Astrocyte (in vitro differentiated cells and primary cell): ENCODE measurements around the gene LMOD1. TPM values are rescaled to one million over a fixed set of nuclear protein-coding genes. Genes with fewer than 3 reads are reported as not detected.
A peak's percentile ranks its signal among the peaks of the same experiment; 100 is the strongest.

ENCODE experiments used
- DNase-seq: peaks from one replicate; pipeline ENCODE4 v3.0.0-alpha.2; 2010; ENCODE audit warnings: low read depth
- FAIRE-seq: peaks from 2 replicates; lab custom pipeline; 2011; peaks lifted over from hg19 to GRCh38; lab: Jason Lieb, UNC
- H2AFZ ChIP-seq: 2 replicates; pipeline ENCODE4 v1.6.0; 2012; ENCODE audit warnings: low read depth, low read length, inconsistent platforms
- H3K27ac ChIP-seq: 2 replicates; pipeline ENCODE4 v1.5.1; 2011; ENCODE audit warnings: low read depth, low read length, inconsistent platforms
- H3K27me3 ChIP-seq: 2 replicates; pipeline ENCODE4 v1.6.0; 2011; ENCODE audit warnings: low read length, inconsistent platforms; ENCODE audit not compliant: insufficient read depth
- H3K36me3 ChIP-seq: 2 replicates; pipeline ENCODE4 v1.5.1; 2011; ENCODE audit warnings: low read length, inconsistent platforms; ENCODE audit not compliant: insufficient read depth
- H3K4me1 ChIP-seq: 2 replicates; pipeline ENCODE4 v1.5.1; 2011; ENCODE audit warnings: low read length, inconsistent platforms; ENCODE audit not compliant: insufficient read depth
- H3K4me2 ChIP-seq: 2 replicates; pipeline ENCODE4 v1.6.0; 2012; ENCODE audit warnings: low read length, inconsistent platforms
- H3K4me3 ChIP-seq: 2 replicates; pipeline ENCODE4 v1.5.1; 2011; ENCODE audit warnings: low read depth, mild to moderate bottlenecking, low read length, inconsistent platforms; ENCODE audit not compliant: insufficient read depth
- H3K79me2 ChIP-seq: 2 replicates; pipeline ENCODE4 v1.6.0; 2012; ENCODE audit warnings: mild to moderate bottlenecking, low read length, inconsistent platforms; ENCODE audit not compliant: insufficient read depth
- H3K9ac ChIP-seq: 2 replicates; pipeline ENCODE4 v1.6.0; 2012; ENCODE audit warnings: mild to moderate bottlenecking, low read length, inconsistent platforms
- H3K9me3 ChIP-seq: 2 replicates; pipeline ENCODE4 v1.5.1; 2012; ENCODE audit warnings: low read depth, mild to moderate bottlenecking, low read length, inconsistent platforms; ENCODE audit not compliant: insufficient read depth
- H4K20me1 ChIP-seq: 2 replicates; pipeline ENCODE4 v1.6.0; 2012; ENCODE audit warnings: low read length, inconsistent platforms; ENCODE audit not compliant: insufficient read depth
- H3K27ac Mint-ChIP-seq: one replicate; pipeline ENCODE4 v1.8.0; 2021; ENCODE audit warnings: mild to moderate bottlenecking, mixed read lengths; ENCODE audit not compliant: unreplicated experiment
- H3K27me3 Mint-ChIP-seq: one replicate; pipeline ENCODE4 v1.8.0; 2021; ENCODE audit warnings: low read depth, mixed read lengths; ENCODE audit not compliant: unreplicated experiment
- H3K36me3 Mint-ChIP-seq: one replicate; pipeline ENCODE4 v1.8.0; 2021; ENCODE audit warnings: low read depth, mixed read lengths; ENCODE audit not compliant: unreplicated experiment
- H3K4me1 Mint-ChIP-seq: one replicate; pipeline ENCODE4 v1.8.0; 2021; ENCODE audit warnings: low read depth, mixed read lengths; ENCODE audit not compliant: unreplicated experiment
- H3K4me3 Mint-ChIP-seq: one replicate; pipeline ENCODE4 v1.8.0; 2021; ENCODE audit warnings: mild to moderate bottlenecking, moderate library complexity, mixed read lengths; ENCODE audit not compliant: unreplicated experiment
- H3K9me3 Mint-ChIP-seq: one replicate; pipeline ENCODE4 v1.8.0; 2021; ENCODE audit warnings: mild to moderate bottlenecking, mixed read lengths; ENCODE audit not compliant: unreplicated experiment
- EZH2 ChIP-seq: IDR thresholded peaks from 2 replicates; pipeline ENCODE4 v1.6.1; 2012; ENCODE audit warnings: mild to moderate bottlenecking, low read length, inconsistent platforms; ENCODE audit not compliant: insufficient read depth
- total RNA-seq: library from RNA; stranded (reverse); gene quantifications from 2 replicates; pipeline ENCODE4 v1.2.1, GENCODE V29; 2021
- TF ChIP-seq, protein P1 (sequence below): IDR thresholded peaks from 2 replicates; pipeline ENCODE4 v1.5.1; 2011; ENCODE audit warnings: low read depth, mild to moderate bottlenecking, inconsistent platforms, low read length, moderate library complexity; ENCODE audit not compliant: insufficient read depth

Gene LMOD1
- total RNA-seq, 1 donor from 2014 or later: 13.2 TPM

- peaks cover 7% of the 10 kb centered on the region for H3K36me3 ChIP-seq
- H3K79me2 ChIP-seq: peaks cover 42% of the 10 kb centered on the region
- peak overlapping the region; percentile 93 for H3K4me2 ChIP-seq
- no peak overlapping the region for H3K4me3 ChIP-seq
- H4K20me1 ChIP-seq: peaks cover 33% of the 10 kb centered on the region
- H3K27ac Mint-ChIP-seq: peak overlapping the region; percentile 53
- H3K9me3 ChIP-seq: no peaks in the 10 kb centered on the region
- H3K9me3 Mint-ChIP-seq: no peaks in the 10 kb centered on the region
- TF ChIP-seq, protein P1, sequence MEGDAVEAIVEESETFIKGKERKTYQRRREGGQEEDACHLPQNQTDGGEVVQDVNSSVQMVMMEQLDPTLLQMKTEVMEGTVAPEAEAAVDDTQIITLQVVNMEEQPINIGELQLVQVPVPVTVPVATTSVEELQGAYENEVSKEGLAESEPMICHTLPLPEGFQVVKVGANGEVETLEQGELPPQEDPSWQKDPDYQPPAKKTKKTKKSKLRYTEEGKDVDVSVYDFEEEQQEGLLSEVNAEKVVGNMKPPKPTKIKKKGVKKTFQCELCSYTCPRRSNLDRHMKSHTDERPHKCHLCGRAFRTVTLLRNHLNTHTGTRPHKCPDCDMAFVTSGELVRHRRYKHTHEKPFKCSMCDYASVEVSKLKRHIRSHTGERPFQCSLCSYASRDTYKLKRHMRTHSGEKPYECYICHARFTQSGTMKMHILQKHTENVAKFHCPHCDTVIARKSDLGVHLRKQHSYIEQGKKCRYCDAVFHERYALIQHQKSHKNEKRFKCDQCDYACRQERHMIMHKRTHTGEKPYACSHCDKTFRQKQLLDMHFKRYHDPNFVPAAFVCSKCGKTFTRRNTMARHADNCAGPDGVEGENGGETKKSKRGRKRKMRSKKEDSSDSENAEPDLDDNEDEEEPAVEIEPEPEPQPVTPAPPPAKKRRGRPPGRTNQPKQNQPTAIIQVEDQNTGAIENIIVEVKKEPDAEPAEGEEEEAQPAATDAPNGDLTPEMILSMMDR: no peak
- TF ChIP-seq EZH2: no peak
- no peak overlapping the region for H2AFZ ChIP-seq
- H3K27ac ChIP-seq: no peak overlapping the region
- no peaks in the 10 kb centered on the region for H3K4me1 ChIP-seq
- peak overlapping the region; percentile 97 for H3K4me3 Mint-ChIP-seq
- peaks cover 7% of the 10 kb centered on the region for H3K36me3 Mint-ChIP-seq
- no peaks in the 10 kb centered on the region for H3K27me3 ChIP-seq
- H3K4me1 Mint-ChIP-seq: peaks cover 14% of the 10 kb centered on the region
- H3K27me3 Mint-ChIP-seq: peaks cover 2% of the 10 kb centered on the region
- no peak for DNase-seq
- FAIRE-seq: no peak
- no peak overlapping the region for H3K9ac ChIP-seq
These were observed 38.1 kb upstream of the LMOD1 start for GRCh38 chr1:201984446-201984845.

DNA sequence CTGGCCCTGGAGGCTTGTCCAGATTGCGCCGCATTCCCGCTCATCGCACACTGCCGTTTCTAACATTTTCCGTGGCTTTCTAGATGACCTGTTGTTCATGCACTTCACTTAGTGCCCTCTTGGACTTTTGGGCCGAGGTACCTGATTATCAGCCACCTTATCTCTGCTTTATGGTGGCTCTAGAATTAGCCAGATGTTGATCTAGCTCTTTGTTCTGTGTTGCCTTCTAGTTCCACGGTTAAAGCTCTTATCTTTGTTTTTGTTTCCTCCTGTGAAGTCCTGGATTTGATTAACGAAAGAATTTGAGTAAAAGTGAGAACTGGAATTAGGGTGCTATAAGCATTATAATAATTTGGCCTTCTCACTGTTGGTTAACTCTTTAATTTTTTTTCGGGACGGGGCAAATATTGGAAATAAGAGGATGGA lies 37.0 kb upstream of the LMOD1 start:
- H3K9ac ChIP-seq: peak overlapping the region; percentile 87
- H3K27me3 Mint-ChIP-seq: peaks cover 2% of the 10 kb centered on the region
- DNase-seq (no peak), FAIRE-seq (no peak)
- peaks cover 42% of the 10 kb centered on the region for H3K79me2 ChIP-seq
- H3K9me3 ChIP-seq: no peaks in the 10 kb centered on the region
- no peaks in the 10 kb centered on the region for H3K36me3 ChIP-seq
- peak overlapping the region; percentile 77 for H2AFZ ChIP-seq
- H3K4me1 Mint-ChIP-seq: peaks cover 14% of the 10 kb centered on the region
- H3K4me3 Mint-ChIP-seq: peak overlapping the region; percentile 97
- peak overlapping the region; percentile 89 for H3K4me3 ChIP-seq
- peaks cover 4% of the 10 kb centered on the region for H3K36me3 Mint-ChIP-seq
- peaks cover 26% of the 10 kb centered on the region for H4K20me1 ChIP-seq
- H3K27ac Mint-ChIP-seq: peak overlapping the region; percentile 84
- H3K27me3 ChIP-seq: no peaks in the 10 kb centered on the region
- peak overlapping the region; percentile 57 for H3K27ac ChIP-seq
- peak overlapping the region; percentile 93 for H3K4me2 ChIP-seq
- no peaks in the 10 kb centered on the region for H3K4me1 ChIP-seq
- TF ChIP-seq, protein P1: no peak
- TF ChIP-seq EZH2: no peak
- H3K9me3 Mint-ChIP-seq: no peaks in the 10 kb centered on the region

- Histone ChIP-seq H3K27ac (peak within 1 kb of the TSS; percentile 57), H3K9ac (peak within 1 kb of the TSS; percentile 87), H2AFZ (peak within 1 kb of the TSS; percentile 91), H3K4me2 (peak within 1 kb of the TSS; percentile 93), H4K20me1 (peaks cover 21% of the 10 kb centered on the region), H3K27me3 (no peaks in the 10 kb centered on the region), H3K4me1 (no peaks in the 10 kb centered on the region), H3K9me3 (no peaks in the 10 kb centered on the region), H3K79me2 (peaks cover 42% of the 10 kb centered on the region), H3K4me3 (peak within 1 kb of the TSS; percentile 89), H3K36me3 (no peaks in the 10 kb centered on the region)
- H3K36me3 Mint-ChIP-seq: peaks cover 3% of the 10 kb centered on the region
- peaks cover 2% of the 10 kb centered on the region for H3K27me3 Mint-ChIP-seq
- TF ChIP-seq EZH2: no peak
- TF ChIP-seq, protein P1: no peak
- H3K4me3 Mint-ChIP-seq: peak within 1 kb of the TSS; percentile 97
- FAIRE-seq (no peak), DNase-seq (peak; percentile 69)
- H3K4me1 Mint-ChIP-seq: peaks cover 14% of the 10 kb centered on the region
- peak within 1 kb of the TSS; percentile 84 for H3K27ac Mint-ChIP-seq
- H3K9me3 Mint-ChIP-seq: no peaks in the 10 kb centered on the region
These were observed 36.5 kb upstream of the LMOD1 start, which contains the start of gene RNPEP for GRCh38 chr1:201982623-201983379. RNPEP (plus strand) TSS chr1:201982648; CDS start chr1:201982667, 19 bp downstream.
